H1 (cell line): ENCODE measurements around the gene SFXN1. TPM values are rescaled to one million over a fixed set of nuclear protein-coding genes. Genes with fewer than 3 reads are reported as not detected.

Source experiments
- CTCF ChIA-PET: fragments of 300-600 bp; sonication (Branson Sonifier 250); formaldehyde crosslinking; loops from one replicate; lab custom pipeline; 2021; ENCODE audit not compliant: partially characterized antibody; lab: Charles Lee
- POLR2A ChIA-PET: fragments of 300-600 bp; sonication (Branson Sonifier 250); formaldehyde crosslinking; loops from one replicate; lab custom pipeline; 2021; ENCODE audit warnings: inconsistent platforms; ENCODE audit not compliant: partially characterized antibody; lab: Charles Lee
- DNase-seq, 2 experiments: peaks; one replicate each; pipeline versions ENCODE4 v3.0.0 to v3.0.0-alpha.2; 2010 to 2022; ENCODE audit warnings: low spot score in 2 of 2, low read depth in 1 of 2, mixed read lengths in 1 of 2
- FAIRE-seq: peaks from 2 replicates; lab custom pipeline; 2011; peaks lifted over from hg19 to GRCh38; lab: Jason Lieb, UNC
- H2AFZ ChIP-seq: 2 replicates; pipeline ENCODE4 v1.8.1; 2012; ENCODE audit warnings: low read length, inconsistent platforms
- H2AK5ac ChIP-seq: 2 replicates; pipeline ENCODE4 v1.6.1; 2013; ENCODE audit warnings: low read depth, low read length
- H2BK120ac ChIP-seq: replicated peaks from 2 replicates; pipeline ENCODE3; 2013; ENCODE audit warnings: low read depth, low read length, inconsistent platforms
- H2BK12ac ChIP-seq: 2 replicates; pipeline ENCODE4 v1.6.1; 2013; ENCODE audit warnings: low read depth, low read length
- H2BK15ac ChIP-seq: 2 replicates; pipeline ENCODE4 v1.6.1; 2013; ENCODE audit warnings: low read length
- H2BK20ac ChIP-seq: 2 replicates; pipeline ENCODE4 v1.6.1; 2013; ENCODE audit warnings: low read length
- H2BK5ac ChIP-seq: 2 replicates; pipeline ENCODE4 v1.6.1; 2013; ENCODE audit warnings: low read depth, low read length
- H3K14ac ChIP-seq: 2 replicates; pipeline ENCODE4 v1.6.1; 2013; ENCODE audit warnings: inconsistent platforms; ENCODE audit not compliant: insufficient read length
- H3K18ac ChIP-seq: 2 replicates; pipeline ENCODE4 v1.6.1; 2013; ENCODE audit warnings: low read length; ENCODE audit errors: extremely low read depth
- H3K23ac ChIP-seq: 2 replicates; pipeline ENCODE4 v1.6.1; 2013; ENCODE audit warnings: inconsistent platforms; ENCODE audit not compliant: insufficient read length
- H3K23me2 ChIP-seq: 2 replicates; pipeline ENCODE4 v1.6.1; 2013; ENCODE audit warnings: low read depth, low read length
- H3K27ac ChIP-seq: 2 replicates; pipeline ENCODE4 v1.6.1; 2011; ENCODE audit warnings: low read depth, low read length, inconsistent platforms
- H3K27me3 ChIP-seq, 4 experiments: replicated peaks in 1 of 4; 1 replicate in 1 of 4; 2 replicates in 3 of 4; pipeline versions ENCODE4 v1.6.1 to v1.8.1; 2011 to 2013; ENCODE audit warnings: low read length in 3 of 4, mild to moderate bottlenecking in 3 of 4, inconsistent platforms in 2 of 4, mixed read lengths in 2 of 4, moderate library complexity in 1 of 4; ENCODE audit not compliant: control insufficient read depth in 3 of 4, insufficient read depth in 3 of 4; ENCODE audit errors: extremely low read depth in 1 of 4
- H3K36me3 ChIP-seq, 4 experiments: 2 replicates each; pipeline versions ENCODE4 v1.6.1 to v1.8.1; 2011 to 2013; ENCODE audit warnings: mild to moderate bottlenecking in 4 of 4, low read length in 3 of 4, moderate library complexity in 2 of 4, control low read depth in 1 of 4, inconsistent platforms in 1 of 4; ENCODE audit not compliant: insufficient read depth in 4 of 4, control insufficient read depth in 2 of 4
- H3K4ac ChIP-seq: replicated peaks from 2 replicates; pipeline ENCODE3; 2013; ENCODE audit warnings: low read length, low read depth, mixed read lengths, inconsistent platforms; ENCODE audit not compliant: insufficient read length
- H3K4me1 ChIP-seq, 4 experiments: replicated peaks in 1 of 4; 1 replicate in 1 of 4; 2 replicates in 3 of 4; pipeline versions ENCODE4 v1.6.1 to v1.8.1; 2011 to 2013; ENCODE audit warnings: low read length in 3 of 4, inconsistent platforms in 2 of 4, mixed read lengths in 1 of 4; ENCODE audit not compliant: insufficient read depth in 4 of 4, control insufficient read depth in 3 of 4
- H3K4me2 ChIP-seq, 2 experiments: 2 replicates each; pipeline versions ENCODE4 v1.6.1 to v1.8.1; 2011 to 2013; ENCODE audit warnings: low read depth in 2 of 2, low read length in 2 of 2, control low read depth in 1 of 2, inconsistent platforms in 1 of 2, mild to moderate bottlenecking in 1 of 2; ENCODE audit not compliant: insufficient read depth in 1 of 2
- H3K4me3 ChIP-seq, 4 experiments: fragments of 200-600, 300-600 bp in 1 of 4; sonication (generic), shearing (Covaris generic), sonication (Bioruptor Twin) in 1 of 4; 2 replicates each; pipeline versions ENCODE4 v1.5.1 to v1.8.1; 2011 to 2016; ENCODE audit warnings: low read length in 4 of 4, low read depth in 3 of 4, control low read depth in 2 of 4, inconsistent platforms in 2 of 4, mild to moderate bottlenecking in 2 of 4, mixed read lengths in 1 of 4, moderate library complexity in 1 of 4; ENCODE audit not compliant: insufficient read depth in 2 of 4; ENCODE audit errors: extremely low read depth in 1 of 4
- H3K56ac ChIP-seq: replicated peaks from 2 replicates; pipeline ENCODE3; 2013; ENCODE audit warnings: low read depth, mild to moderate bottlenecking, mixed read lengths, low read length, inconsistent platforms; ENCODE audit not compliant: insufficient read length
- H3K79me1 ChIP-seq: 2 replicates; pipeline ENCODE4 v1.6.1; 2013; ENCODE audit warnings: low read depth, low read length, control low read depth
- H3K79me2 ChIP-seq, 2 experiments: 2 replicates each; pipeline versions ENCODE4 v1.6.1 to v1.8.1; 2012 to 2013; ENCODE audit warnings: low read length in 2 of 2, mild to moderate bottlenecking in 2 of 2, inconsistent platforms in 1 of 2; ENCODE audit not compliant: insufficient read depth in 2 of 2, control insufficient read depth in 1 of 2
- H3K9ac ChIP-seq, 4 experiments: replicated peaks in 1 of 4; 1 replicate in 1 of 4; 2 replicates in 3 of 4; pipeline versions ENCODE4 v1.6.1 to v1.8.1; 2011 to 2013; ENCODE audit warnings: low read depth in 3 of 4, low read length in 3 of 4, control low read depth in 2 of 4, mild to moderate bottlenecking in 2 of 4, moderate library complexity in 2 of 4, inconsistent platforms in 1 of 4; ENCODE audit errors: extremely low read depth in 1 of 4
- H3K9me3 ChIP-seq, 2 experiments: 2 replicates each; pipeline versions ENCODE4 v1.6.1 to v1.8.1; 2012 to 2013; ENCODE audit warnings: mild to moderate bottlenecking in 2 of 2, moderate library complexity in 2 of 2, control low read depth in 1 of 2, inconsistent platforms in 1 of 2, low read depth in 1 of 2, low read length in 1 of 2, mixed read lengths in 1 of 2; ENCODE audit not compliant: insufficient read depth in 2 of 2
- H4K20me1 ChIP-seq, 2 experiments: replicated peaks in 1 of 2; 2 replicates each; pipeline versions ENCODE3 to v1.8.1; 2011 to 2013; ENCODE audit warnings: inconsistent platforms in 2 of 2, low read length in 2 of 2, mild to moderate bottlenecking in 1 of 2; ENCODE audit not compliant: insufficient read depth in 2 of 2, control insufficient read depth in 1 of 2
- H4K5ac ChIP-seq: 2 replicates; pipeline ENCODE4 v1.6.1; 2013; ENCODE audit warnings: low read length, low read depth, mixed read lengths, inconsistent platforms; ENCODE audit not compliant: insufficient read length
- H4K8ac ChIP-seq: 2 replicates; pipeline ENCODE4 v1.8.0; 2013; ENCODE audit warnings: mild to moderate bottlenecking, moderate library complexity, low read length, inconsistent platforms; ENCODE audit not compliant: insufficient read depth; ENCODE audit errors: extremely low read depth
- H4K91ac ChIP-seq: replicated peaks from 2 replicates; pipeline ENCODE3; 2013; ENCODE audit warnings: low read length, mixed read lengths, inconsistent platforms; ENCODE audit not compliant: insufficient read length
- ATF3 ChIP-seq: IDR thresholded peaks from 2 replicates; pipeline ENCODE4 v1.6.1; 2011; ENCODE audit warnings: low read depth, mild to moderate bottlenecking, low read length; ENCODE audit not compliant: insufficient read depth
- BACH1 ChIP-seq: IDR thresholded peaks from 2 replicates; pipeline ENCODE4 v1.6.1; 2012; ENCODE audit warnings: low read length, improper control_type of control experiment
- BCL11A ChIP-seq, 2 experiments: IDR thresholded peaks; one replicate each; pipeline ENCODE4 v1.6.1; 2011; ENCODE audit warnings: low read depth in 2 of 2, low read length in 2 of 2, mild to moderate bottlenecking in 2 of 2
- BRCA1 ChIP-seq: IDR thresholded peaks from 2 replicates; pipeline ENCODE4 v1.6.1; 2012; ENCODE audit warnings: low read depth, low read length, improper control_type of control experiment
- CTCF ChIP-seq, 3 experiments: IDR thresholded peaks; 1 replicate in 2 of 3; 2 replicates in 1 of 3; pipeline versions ENCODE4 v1.5.1 to v1.6.1; 2011; ENCODE audit warnings: low read length in 3 of 3, mild to moderate bottlenecking in 3 of 3, inconsistent platforms in 2 of 3, low read depth in 1 of 3, moderate library complexity in 1 of 3; ENCODE audit not compliant: insufficient read depth in 1 of 3; ENCODE audit errors: control extremely low read depth in 1 of 3
- FOSL1 ChIP-seq: IDR thresholded peaks from 2 replicates; pipeline ENCODE4 v1.6.1; 2011; ENCODE audit warnings: mild to moderate bottlenecking, low read depth, low read length, moderate library complexity; ENCODE audit not compliant: insufficient read depth
- HDAC6 ChIP-seq: IDR thresholded peaks from one replicate; pipeline ENCODE4 v1.7.1; 2012; ENCODE audit warnings: low read depth, mild to moderate bottlenecking, inconsistent platforms, low read length, moderate library complexity
- POLR2AphosphoS5 ChIP-seq: IDR thresholded peaks from 2 replicates; pipeline ENCODE4 v1.6.1; 2011; ENCODE audit warnings: low read depth, low read length
- POU5F1 ChIP-seq: IDR thresholded peaks from 2 replicates; pipeline ENCODE4 v1.6.1; 2011; ENCODE audit warnings: low read depth, mild to moderate bottlenecking, low read length, moderate library complexity
- RBBP5 ChIP-seq: IDR thresholded peaks from 2 replicates; pipeline ENCODE4 v1.7.1; 2012; ENCODE audit warnings: low read depth, mild to moderate bottlenecking, inconsistent platforms, low read length, moderate library complexity, borderline replicate concordance
- SIX5 ChIP-seq: IDR thresholded peaks from 2 replicates; pipeline ENCODE4 v1.6.1; 2011; ENCODE audit warnings: mild to moderate bottlenecking, low read depth, low read length
- WGBS, 2 experiments: shearing (Covaris generic) in 1 of 2; methylation state at CpG; one replicate each; pipeline versions ENCODE4 v1.1.6 to v1.1.7; 2013 to 2015; ENCODE audit warnings: low lambda C conversion rate in 2 of 2, mixed read lengths in 2 of 2, inconsistent platforms in 1 of 2, low coverage in 1 of 2, missing lambda C conversion rate in 1 of 2; ENCODE audit not compliant: insufficient replicate concordance in 2 of 2, insufficient coverage in 1 of 2, insufficient read length in 1 of 2; ENCODE audit errors: extremely low coverage in 1 of 2, missing lambda C conversion rate in 1 of 2; 5-methylcytosine and 5-hydroxymethylcytosine counted together
- polyA plus RNA-seq, 7 experiments: library from polyadenylated mRNA; depleted of rRNA in 3 of 7; stranded (reverse) in 5 of 7; unstranded in 2 of 7; fragments of >200 nt in 5 of 7; fragments of 200-250 nt in 2 of 7; gene quantifications; 1 replicate in 5 of 7; 2 replicates in 1 of 7; 4 replicates in 1 of 7; pipeline versions ENCODE4 v1.2.1 to v1.2.3, GENCODE V29; 2011 to 2013; ENCODE audit warnings: missing spikeins in 2 of 7, mixed read lengths in 2 of 7
- total RNA-seq: library from RNA; stranded (reverse); fragmentation: NEBNext Ultra II Directional; extraction: Animal tissue kit (Norgen Biotek cat#: 25700); gene quantifications from 2 replicates; pipeline ENCODE4 v1.2.1, GENCODE V29; 2021

The SFXN1 gene
- total and polyA plus RNA-seq, 2 of the 8 experiments (the other 6 are each of a cell fraction or from before 2014, with no cell fraction given), result 72.7 to 97.6 TPM

- DNase-seq, result no peak
- TF ChIP-seq HDAC6 (no peak), POU5F1 (no peak), ATF3 (no peak), CTCF (IDR thresholded peaks at IDR 0.05; ENCODE audit: control extremely low read depth in 1 of 3, insufficient read depth in 1 of 3, low read depth in 1 of 3, low read length in 3 of 3) (no peak), BCL11A (IDR thresholded peaks at IDR 0.05; ENCODE audit: low read depth in 2 of 2, low read length in 2 of 2) (no peak), BACH1 (no peak), SIX5 (no peak), RBBP5 (no peak), FOSL1 (no peak), BRCA1 (no peak), POLR2AphosphoS5 (no peak)
These were observed 82.7 kb downstream of the SFXN1 start for GRCh38 chr5:175561085-175561484.

More at GRCh38 chr5:175561085-175561484, 82.7 kb downstream of the SFXN1 start:
- H3K14ac ChIP-seq, result no peak overlapping the region
- no peak overlapping the region for H2AFZ ChIP-seq
- no peaks in the 10 kb centered on the region for H3K36me3 ChIP-seq
- H3K9me3 ChIP-seq, result no peaks in the 10 kb centered on the region
- no peak overlapping the region for H3K18ac ChIP-seq
- no peak overlapping the region for H2BK120ac ChIP-seq
- H3K23ac ChIP-seq, result no peak overlapping the region
- H4K5ac ChIP-seq, result no peak overlapping the region
- H3K4ac ChIP-seq, result no peak overlapping the region
- no peak overlapping the region for H3K4me3 ChIP-seq
- peaks cover 5 to 13% (median 10%) of the 10 kb centered on the region in 4 experiments; a peak in 6 of 7 replicates for H3K4me1 ChIP-seq
- H3K79me1 ChIP-seq, result no peaks in the 10 kb centered on the region
- WGBS, 2 experiments, result 61% methylated on average over 5 of the region's 5 CpGs; no CpG with 5 or more reads in 1 of the 2 experiments
- 0 out of 2 replicates have a peak overlapping the region, but pooled peaks have one; percentile 12 for H3K27ac ChIP-seq
- FAIRE-seq, result peak; percentile 36
- ChIA-PET POLR2A (interaction anchor here (2.6 kb wide), 1 partner anchor 12 kb away, joined by 10 read pairs; no protein-coding TSS in a partner anchor), CTCF (no interaction called here)
- H3K27me3 ChIP-seq, result no peaks in the 10 kb centered on the region
- H3K79me2 ChIP-seq, result no peaks in the 10 kb centered on the region
- no peak overlapping the region for H2AK5ac ChIP-seq
- no peaks in the 10 kb centered on the region for H4K20me1 ChIP-seq
- H3K9ac ChIP-seq, result no peak overlapping the region
- no peaks in the 10 kb centered on the region for H3K23me2 ChIP-seq
- H4K91ac ChIP-seq, result peak overlapping the region; percentile 31
- no peak overlapping the region for H3K56ac ChIP-seq
- H2BK15ac ChIP-seq, result no peak overlapping the region
- peak overlapping the region; percentile 86; the same call in 1 of the 2 replicates for H2BK12ac ChIP-seq
- H2BK5ac ChIP-seq, result peak overlapping the region; percentile 73; the same call in 1 of the 2 replicates
- H4K8ac ChIP-seq, result no peak overlapping the region
- H2BK20ac ChIP-seq, result peak overlapping the region; percentile 82
- no peak overlapping the region for H3K4me2 ChIP-seq
